ENCODE results near the gene ATAD3B.

DNA sequence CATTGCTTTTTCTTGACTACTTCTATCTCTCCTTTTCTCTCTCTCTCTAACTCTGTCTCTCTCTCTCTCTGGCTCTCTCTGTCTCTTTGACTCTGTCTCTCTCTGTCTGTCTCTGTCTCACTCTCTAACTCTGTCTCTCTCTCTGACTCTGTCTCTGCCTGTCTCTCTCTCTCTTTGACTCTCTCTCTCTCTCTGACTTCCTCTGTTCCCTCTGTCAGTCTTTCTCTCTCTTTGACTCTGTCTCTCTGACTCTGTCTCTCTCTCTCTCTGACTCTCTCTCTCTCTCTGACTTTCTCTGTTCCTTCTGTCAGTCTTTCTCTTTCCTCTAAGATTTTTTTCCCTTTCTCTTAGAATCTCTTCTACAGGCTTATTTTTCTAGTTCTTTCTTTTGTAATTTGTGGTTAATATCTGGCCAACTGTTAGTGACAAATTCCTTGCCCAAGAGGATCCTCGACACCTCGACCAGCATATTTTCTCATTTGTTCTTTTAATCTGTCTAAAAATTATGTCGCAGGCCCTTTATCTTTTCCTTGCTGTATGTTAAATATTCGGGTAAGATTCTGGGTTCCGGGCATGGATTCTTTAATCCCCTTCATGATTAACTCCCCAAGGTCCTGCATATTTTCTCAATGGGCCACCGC lies 22.3 kb upstream of the ATAD3B start, which contains the start of gene ATAD3C:
- no peak for TF ChIP-seq CTCF (IDR thresholded peaks at IDR 0.05)
- TF ChIP-seq POLR2AphosphoS5 (IDR thresholded peaks at IDR 0.05), result no peak
- TF ChIP-seq POLR2A (IDR thresholded peaks at IDR 0.05), result no peak

Data from transverse colon (tissue), 4 donors.